Activated CD4-positive, alpha-beta memory T cell treated with anti-CD3 and anti-CD28 coated beads for 36 hours (primary cell): Measurements from ENCODE around the gene FAM228B. TPM values are rescaled to one million over a fixed set of nuclear protein-coding genes. Genes with fewer than 3 reads are reported as not detected.
"Not testable (repeated sequence)": the region's sequence is repeated elsewhere in the genome, so short reads cannot be mapped to it uniquely, and the experiment has no call there.

ENCODE experiments used
- CTCF ChIA-PET: fragments of 350-600 bp; sonication (Branson Sonifier 250); formaldehyde crosslinking; loops from one replicate; lab custom pipeline; 2021; ENCODE audit warnings: antibody characterized with exemption, inconsistent platforms; lab: Charles Lee
- POLR2A ChIA-PET: fragments of 350-600 bp; sonication (Branson Sonifier 250); formaldehyde crosslinking; loops from one replicate; lab custom pipeline; 2021; ENCODE audit warnings: antibody characterized with exemption; lab: Charles Lee
- DNase-seq: peaks from one replicate; pipeline ENCODE4 v3.0.0-alpha.2; 2020
- H3K27ac Mint-ChIP-seq: one replicate; pipeline ENCODE4 v1.8.0; 2021; ENCODE audit warnings: mixed read lengths
- H3K27me3 Mint-ChIP-seq: one replicate; pipeline ENCODE4 v1.8.0; 2021; ENCODE audit warnings: mixed read lengths
- H3K36me3 Mint-ChIP-seq: one replicate; pipeline ENCODE4 v1.8.0; 2021; ENCODE audit warnings: mixed read lengths
- H3K4me1 Mint-ChIP-seq: one replicate; pipeline ENCODE4 v1.8.0; 2021; ENCODE audit warnings: low read depth, mixed read lengths
- H3K4me3 Mint-ChIP-seq: one replicate; pipeline ENCODE4 v1.8.0; 2021; ENCODE audit warnings: mild to moderate bottlenecking, mixed read lengths
- H3K9me3 Mint-ChIP-seq: one replicate; pipeline ENCODE4 v1.8.0; 2021; ENCODE audit warnings: mixed read lengths
- intact Hi-C: fragments of 100-400 bp; cut with micrococcal nuclease; formaldehyde crosslinking; loops from one replicate; pipeline ENCODE4 v1.15.1; 2023
- total RNA-seq, 2 experiments: library from RNA; stranded (reverse); gene quantifications; one replicate each; pipeline ENCODE4 v1.2.3, GENCODE V29; 2021

FAM228B gene
- total RNA-seq, 2 experiments from 2014 or later, result 6.5 to 7.2 TPM

GRCh38 chr2:24104110-24104650 lies 19.1 kb upstream of the FAM228B start:
- no peak overlapping the region for H3K4me3 Mint-ChIP-seq
- no peaks in the 10 kb centered on the region for H3K27me3 Mint-ChIP-seq
- no peaks in the 10 kb centered on the region for H3K4me1 Mint-ChIP-seq
- no peak overlapping the region for H3K27ac Mint-ChIP-seq
- CTCF ChIA-PET, result no interaction called here
- peaks cover 37% of the 10 kb centered on the region for H3K9me3 Mint-ChIP-seq
- no peak for DNase-seq
- peaks cover 15% of the 10 kb centered on the region for H3K36me3 Mint-ChIP-seq
- intact Hi-C loops, result no loop called here
- POLR2A ChIA-PET, result no interaction called here

- intact Hi-C loops, result no loop called here
- H3K9me3 Mint-ChIP-seq, result peaks cover 33% of the 10 kb centered on the region
- H3K27me3 Mint-ChIP-seq, result no peaks in the 10 kb centered on the region
- H3K27ac Mint-ChIP-seq, result no peak overlapping the region
- no peak for DNase-seq
- H3K4me3 Mint-ChIP-seq, result no peak overlapping the region
- POLR2A ChIA-PET, result no interaction called here
- no peaks in the 10 kb centered on the region for H3K4me1 Mint-ChIP-seq
- peaks cover 15% of the 10 kb centered on the region for H3K36me3 Mint-ChIP-seq
- CTCF ChIA-PET, result no interaction called here
These were observed 18.4 kb upstream of the FAM228B start for GRCh38 chr2:24104906-24105305.

- intact Hi-C loops, result no loop called here
- peaks cover 11% of the 10 kb centered on the region for H3K36me3 Mint-ChIP-seq
- no peak overlapping the region for H3K4me3 Mint-ChIP-seq
- POLR2A ChIA-PET, result no interaction called here
- no peak overlapping the region for H3K27ac Mint-ChIP-seq
- no peak for DNase-seq
- CTCF ChIA-PET, result no interaction called here
- H3K27me3 Mint-ChIP-seq, result no peaks in the 10 kb centered on the region
- H3K4me1 Mint-ChIP-seq, result no peaks in the 10 kb centered on the region
- peaks cover 30% of the 10 kb centered on the region for H3K9me3 Mint-ChIP-seq
These were observed 17.5 kb upstream of the FAM228B start for GRCh38 chr2:24105816-24106215.

GRCh38 chr2:24106786-24107185 lies 16.5 kb upstream of the FAM228B start:
- intact Hi-C loops, result no loop called here
- H3K4me1 Mint-ChIP-seq, result no peaks in the 10 kb centered on the region
- no peak for DNase-seq
- peaks cover 28% of the 10 kb centered on the region for H3K9me3 Mint-ChIP-seq
- CTCF ChIA-PET, result no interaction called here
- no peak overlapping the region for H3K4me3 Mint-ChIP-seq
- no peaks in the 10 kb centered on the region for H3K27me3 Mint-ChIP-seq
- POLR2A ChIA-PET, result no interaction called here
- H3K36me3 Mint-ChIP-seq, result peaks cover 9% of the 10 kb centered on the region
- H3K27ac Mint-ChIP-seq, result no peak overlapping the region

- H3K9me3 Mint-ChIP-seq, result peaks cover 28% of the 10 kb centered on the region
- intact Hi-C loops, result no loop called here
These were observed 15.9 kb upstream of the FAM228B start for GRCh38 chr2:24107336-24107735.

GRCh38 chr2:24109431-24109830 lies 13.8 kb upstream of the FAM228B start:
- H3K36me3 Mint-ChIP-seq, DNase-seq, CTCF ChIA-PET, intact Hi-C loops, POLR2A ChIA-PET, H3K4me1 Mint-ChIP-seq, H3K27ac Mint-ChIP-seq, H3K4me3 Mint-ChIP-seq, H3K27me3 Mint-ChIP-seq: not testable (repeated sequence)
- H3K9me3 Mint-ChIP-seq, result peaks cover 28% of the 10 kb centered on the region

More at GRCh38 chr2:24107336-24107735, 15.9 kb upstream of the FAM228B start:
- POLR2A ChIA-PET, result no interaction called here
- H3K36me3 Mint-ChIP-seq, result peaks cover 5% of the 10 kb centered on the region
- no peaks in the 10 kb centered on the region for H3K4me1 Mint-ChIP-seq
- no peak overlapping the region for H3K27ac Mint-ChIP-seq
- no peak for DNase-seq
- no peaks in the 10 kb centered on the region for H3K27me3 Mint-ChIP-seq
- H3K4me3 Mint-ChIP-seq, result no peak overlapping the region
- CTCF ChIA-PET, result no interaction called here

- no peak overlapping the region for H3K27ac Mint-ChIP-seq
- peaks cover 3% of the 10 kb centered on the region for H3K36me3 Mint-ChIP-seq
- ChIA-PET POLR2A (no interaction called here), CTCF (no interaction called here)
- H3K4me1 Mint-ChIP-seq, result no peaks in the 10 kb centered on the region
- H3K27me3 Mint-ChIP-seq, result no peaks in the 10 kb centered on the region
- H3K4me3 Mint-ChIP-seq, result no peak overlapping the region
- DNase-seq, result no peak
- peaks cover 23% of the 10 kb centered on the region for H3K9me3 Mint-ChIP-seq
- intact Hi-C loops, result no loop called here
These were observed 12.5 kb upstream of the FAM228B start for GRCh38 chr2:24110660-24111303.

- CTCF ChIA-PET, result no interaction called here
- no peaks in the 10 kb centered on the region for H3K4me1 Mint-ChIP-seq
- no peaks in the 10 kb centered on the region for H3K27me3 Mint-ChIP-seq
- H3K36me3 Mint-ChIP-seq, result no peaks in the 10 kb centered on the region
- H3K4me3 Mint-ChIP-seq, result no peak overlapping the region
- intact Hi-C loops, result no loop called here
- H3K9me3 Mint-ChIP-seq, result peaks cover 20% of the 10 kb centered on the region
- DNase-seq, result no peak
- H3K27ac Mint-ChIP-seq, result no peak overlapping the region
- POLR2A ChIA-PET, result no interaction called here
These were observed 11.8 kb upstream of the FAM228B start for GRCh38 chr2:24111407-24111901.

- Mint-ChIP-seq H3K9me3 (no peaks in the 10 kb centered on the region), H3K4me3 (no peak overlapping the region), H3K4me1 (no peaks in the 10 kb centered on the region), H3K36me3 (no peaks in the 10 kb centered on the region), H3K27me3 (no peaks in the 10 kb centered on the region), H3K27ac (no peak overlapping the region)
- DNase-seq, result no peak
- intact Hi-C loops, result no loop called here
- CTCF ChIA-PET, result interaction anchor here (1.2 kb wide), 1 partner anchor 31 kb away, joined by 3 read pairs; the partner anchor contains the start of gene TP53I3
- POLR2A ChIA-PET, result no interaction called here
These were observed 8.2 kb upstream of the FAM228B start for GRCh38 chr2:24115057-24115456.

- Mint-ChIP-seq H3K27ac (no peak overlapping the region), H3K4me3 (no peak overlapping the region), H3K9me3 (no peaks in the 10 kb centered on the region), H3K4me1 (peaks cover 4% of the 10 kb centered on the region), H3K36me3 (no peaks in the 10 kb centered on the region), H3K27me3 (no peaks in the 10 kb centered on the region)
- intact Hi-C loops, result no loop called here
- CTCF ChIA-PET, result no interaction called here
- DNase-seq, result no peak
- POLR2A ChIA-PET, result no interaction called here
These were observed 5.4 kb upstream of the FAM228B start for GRCh38 chr2:24117902-24118301.

- Mint-ChIP-seq H3K27ac (no peak overlapping the region), H3K9me3 (no peaks in the 10 kb centered on the region), H3K4me1 (peaks cover 10% of the 10 kb centered on the region), H3K4me3 (no peak overlapping the region), H3K27me3 (no peaks in the 10 kb centered on the region), H3K36me3 (no peaks in the 10 kb centered on the region)
- intact Hi-C loops, result no loop called here
- CTCF ChIA-PET, result interaction anchor here (4.6 kb wide), 1 partner anchor 37 kb away, joined by 31 read pairs; the partner anchor contains the start of gene TP53I3
- DNase-seq, result no peak
- POLR2A ChIA-PET, result no interaction called here
These were observed 2.2 kb upstream of the FAM228B start for GRCh38 chr2:24121066-24121465.

GRCh38 chr2:24121469-24121868 lies 1.8 kb upstream of the FAM228B start:
- Mint-ChIP-seq H3K36me3 (no peaks in the 10 kb centered on the region), H3K27me3 (no peaks in the 10 kb centered on the region), H3K4me3 (no peak overlapping the region), H3K9me3 (no peaks in the 10 kb centered on the region), H3K27ac (no peak overlapping the region), H3K4me1 (peaks cover 10% of the 10 kb centered on the region)
- POLR2A ChIA-PET, result interaction anchor here (1.6 kb wide), 1 partner anchor 195 kb away, joined by 11 read pairs; the partner anchor contains the start of gene ATAD2B
- CTCF ChIA-PET, result interaction anchor here (4.6 kb wide), 1 partner anchor 37 kb away, joined by 31 read pairs; the partner anchor contains the start of gene TP53I3
- intact Hi-C loops, result no loop called here
- DNase-seq, result no peak
